GM12878 (cell line): ENCODE results near the gene U2AF2. TPM values are rescaled to one million over a fixed set of nuclear protein-coding genes. Genes with fewer than 3 reads are reported as not detected.

ENCODE experiments used
- CBFB ChIP-seq: IDR thresholded peaks from 2 replicates; pipeline ENCODE4 v1.6.1; 2016; ENCODE audit warnings: antibody characterized with exemption, low read depth
- CREB1 ChIP-seq: IDR thresholded peaks from 2 replicates; pipeline ENCODE4 v1.6.1; 2012; ENCODE audit warnings: low read depth, mild to moderate bottlenecking, inconsistent platforms
- DPF2 ChIP-seq: fragments of 450-650 bp; IDR thresholded peaks from 2 replicates; pipeline ENCODE4 v1.6.1; 2017; ENCODE audit warnings: mild to moderate bottlenecking
- E2F4 ChIP-seq: IDR thresholded peaks from 2 replicates; pipeline ENCODE4 v1.6.1; 2012; ENCODE audit warnings: low read depth, low read length, improper control_type of control experiment
- ETV6 ChIP-seq, 2 experiments: fragments of 450-650 bp in 1 of 2; IDR thresholded peaks in 1 of 2; conservative IDR thresholded peaks in 1 of 2; 2 replicates each; pipeline ENCODE4 v1.6.1; 2014; ENCODE audit warnings: antibody characterized with exemption in 1 of 2, borderline replicate concordance in 1 of 2, low read depth in 1 of 2, mild to moderate bottlenecking in 1 of 2, moderate library complexity in 1 of 2
- HCFC1 ChIP-seq: fragments of 150-350 bp; IDR thresholded peaks from 2 replicates; pipeline ENCODE4 v1.6.1; 2014; ENCODE audit warnings: low read length
- IRF4 ChIP-seq: IDR thresholded peaks from 2 replicates; pipeline ENCODE4 v1.6.1; 2011; ENCODE audit warnings: low read depth, low read length
- NKRF ChIP-seq: fragments of 450-650 bp; conservative IDR thresholded peaks from 2 replicates; pipeline ENCODE4 v1.6.1; 2017; ENCODE audit warnings: mild to moderate bottlenecking, moderate library complexity
- NR2F1 ChIP-seq: fragments of 450-650 bp; conservative IDR thresholded peaks from 2 replicates; pipeline ENCODE4 v1.6.1; 2017; ENCODE audit warnings: mild to moderate bottlenecking
- PML ChIP-seq: IDR thresholded peaks from 2 replicates; pipeline ENCODE4 v1.6.1; 2012; ENCODE audit warnings: low read length, inconsistent platforms
- RB1 ChIP-seq: fragments of 450-650 bp; formaldehyde crosslinking; IDR thresholded peaks from 2 replicates; pipeline ENCODE4 v1.6.1; 2017; ENCODE audit warnings: mild to moderate bottlenecking, borderline replicate concordance
- SIX5 ChIP-seq: IDR thresholded peaks from 2 replicates; pipeline ENCODE4 v1.6.1; 2011; ENCODE audit warnings: mild to moderate bottlenecking, low read depth, low read length, moderate library complexity; ENCODE audit not compliant: severe bottlenecking
- SREBF2 ChIP-seq: IDR thresholded peaks from 2 replicates; pipeline ENCODE4 v1.6.1; 2012; ENCODE audit warnings: mild to moderate bottlenecking, low read length
- ZBTB11 ChIP-seq: fragments of 450-650 bp; formaldehyde crosslinking; IDR thresholded peaks from 2 replicates; pipeline ENCODE4 v1.5.0; 2022; ENCODE audit warnings: mild to moderate bottlenecking, missing genetic modification characterization
- ZNF217 ChIP-seq: fragments of 450-650 bp; IDR thresholded peaks from 2 replicates; pipeline ENCODE4 v1.6.1; 2017; ENCODE audit warnings: antibody characterized with exemption, mild to moderate bottlenecking
- polyA plus RNA-seq, 11 experiments: library from polyadenylated mRNA; depleted of rRNA in 4 of 11; unstranded in 6 of 11; stranded (reverse) in 5 of 11; fragments of >200 nt; fragmentation: Nextera tagmentation in 4 of 11; fragmentation: Illumina TruSeq in 1 of 11; extraction: Ambion mirVana in 4 of 11; extraction: Trizol in 1 of 11; gene quantifications; 1 replicate in 1 of 11; 2 replicates in 10 of 11; pipeline versions ENCODE4 v1.2.1 to v1.2.3, GENCODE V29; 2011 to 2016; ENCODE audit warnings: inconsistent platforms in 2 of 11, missing spikeins in 2 of 11, low read depth in 1 of 11
- total RNA-seq, 4 experiments: library from RNA; depleted of rRNA in 3 of 4; stranded (reverse); fragments of >200 nt in 3 of 4; fragmentation: Illumina TruSeq in 1 of 4; extraction: Trizol in 1 of 4; gene quantifications; 2 replicates each; pipeline versions ENCODE4 v1.2.1 to v1.2.3, GENCODE V29; 2013 to 2021
- TF ChIP-seq, protein P1 (sequence below): fragments of 450-650 bp; IDR thresholded peaks from 2 replicates; pipeline ENCODE4 v1.6.1; 2017; ENCODE audit warnings: mild to moderate bottlenecking, moderate library complexity
- TF ChIP-seq, protein P2 (sequence below): fragments of 450-650 bp; IDR thresholded peaks from 2 replicates; pipeline ENCODE4 v1.6.1; 2017; ENCODE audit warnings: borderline replicate concordance

U2AF2 gene
- total and polyA plus RNA-seq, 10 of the 15 experiments (the other 5 are each of a cell fraction or from before 2014, with no cell fraction given), result 3.0 to 338 (median 130) TPM

- TF ChIP-seq HCFC1 (peak; percentile 75), CREB1 (peak; percentile 95), NR2F1 (peak; percentile 91), IRF4 (no peak), DPF2 (peak; percentile 88), CBFB (peak; percentile 48; the same call in 1 of the 2 replicates), RB1 (peak; percentile 84; the same call in 1 of the 2 replicates), E2F4 (no peak), PML (peak; percentile 69; the same call in 1 of the 2 replicates), SREBF2 (peak; percentile 63; the same call in 1 of the 2 replicates), NKRF (peak; percentile 92), ZNF217 (peak; percentile 83), ETV6 (conservative IDR thresholded peaks at IDR 0.05 in 1 of 2, IDR thresholded peaks at IDR 0.05 in 1 of 2; ENCODE audit: borderline replicate concordance in 1 of 2, low read depth in 1 of 2) (peak in 1 of 2 experiments; percentile 86; a peak in 2 of 4 replicates), SIX5 (peak; percentile 30), ZBTB11 (peak; percentile 65)
- TF ChIP-seq, protein P1, sequence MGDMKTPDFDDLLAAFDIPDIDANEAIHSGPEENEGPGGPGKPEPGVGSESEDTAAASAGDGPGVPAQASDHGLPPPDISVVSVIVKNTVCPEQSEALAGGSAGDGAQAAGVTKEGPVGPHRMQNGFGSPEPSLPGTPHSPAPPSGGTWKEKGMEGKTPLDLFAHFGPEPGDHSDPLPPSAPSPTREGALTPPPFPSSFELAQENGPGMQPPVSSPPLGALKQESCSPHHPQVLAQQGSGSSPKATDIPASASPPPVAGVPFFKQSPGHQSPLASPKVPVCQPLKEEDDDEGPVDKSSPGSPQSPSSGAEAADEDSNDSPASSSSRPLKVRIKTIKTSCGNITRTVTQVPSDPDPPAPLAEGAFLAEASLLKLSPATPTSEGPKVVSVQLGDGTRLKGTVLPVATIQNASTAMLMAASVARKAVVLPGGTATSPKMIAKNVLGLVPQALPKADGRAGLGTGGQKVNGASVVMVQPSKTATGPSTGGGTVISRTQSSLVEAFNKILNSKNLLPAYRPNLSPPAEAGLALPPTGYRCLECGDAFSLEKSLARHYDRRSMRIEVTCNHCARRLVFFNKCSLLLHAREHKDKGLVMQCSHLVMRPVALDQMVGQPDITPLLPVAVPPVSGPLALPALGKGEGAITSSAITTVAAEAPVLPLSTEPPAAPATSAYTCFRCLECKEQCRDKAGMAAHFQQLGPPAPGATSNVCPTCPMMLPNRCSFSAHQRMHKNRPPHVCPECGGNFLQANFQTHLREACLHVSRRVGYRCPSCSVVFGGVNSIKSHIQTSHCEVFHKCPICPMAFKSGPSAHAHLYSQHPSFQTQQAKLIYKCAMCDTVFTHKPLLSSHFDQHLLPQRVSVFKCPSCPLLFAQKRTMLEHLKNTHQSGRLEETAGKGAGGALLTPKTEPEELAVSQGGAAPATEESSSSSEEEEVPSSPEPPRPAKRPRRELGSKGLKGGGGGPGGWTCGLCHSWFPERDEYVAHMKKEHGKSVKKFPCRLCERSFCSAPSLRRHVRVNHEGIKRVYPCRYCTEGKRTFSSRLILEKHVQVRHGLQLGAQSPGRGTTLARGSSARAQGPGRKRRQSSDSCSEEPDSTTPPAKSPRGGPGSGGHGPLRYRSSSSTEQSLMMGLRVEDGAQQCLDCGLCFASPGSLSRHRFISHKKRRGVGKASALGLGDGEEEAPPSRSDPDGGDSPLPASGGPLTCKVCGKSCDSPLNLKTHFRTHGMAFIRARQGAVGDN, result peak; percentile 79
- TF ChIP-seq, protein P2, sequence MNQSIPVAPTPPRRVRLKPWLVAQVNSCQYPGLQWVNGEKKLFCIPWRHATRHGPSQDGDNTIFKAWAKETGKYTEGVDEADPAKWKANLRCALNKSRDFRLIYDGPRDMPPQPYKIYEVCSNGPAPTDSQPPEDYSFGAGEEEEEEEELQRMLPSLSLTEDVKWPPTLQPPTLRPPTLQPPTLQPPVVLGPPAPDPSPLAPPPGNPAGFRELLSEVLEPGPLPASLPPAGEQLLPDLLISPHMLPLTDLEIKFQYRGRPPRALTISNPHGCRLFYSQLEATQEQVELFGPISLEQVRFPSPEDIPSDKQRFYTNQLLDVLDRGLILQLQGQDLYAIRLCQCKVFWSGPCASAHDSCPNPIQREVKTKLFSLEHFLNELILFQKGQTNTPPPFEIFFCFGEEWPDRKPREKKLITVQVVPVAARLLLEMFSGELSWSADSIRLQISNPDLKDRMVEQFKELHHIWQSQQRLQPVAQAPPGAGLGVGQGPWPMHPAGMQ, result no peak
Measured at GRCh38 chr19:55674841-55675660, 20.2 kb downstream of the U2AF2 start, which contains the start of gene EPN1 (continued).
